CD14-positive monocyte (primary cell): ENCODE measurements around the gene ZFYVE21. TPM values are rescaled to one million over a fixed set of nuclear protein-coding genes. Genes with fewer than 3 reads are reported as not detected.
A peak's percentile ranks its signal among the peaks of the same experiment; 100 is the strongest.

Experiments
- DNase-seq, 3 donors: peaks; one replicate each; pipeline ENCODE4 v3.0.0-alpha.2; 2011 to 2022
- H2AFZ ChIP-seq: 2 replicates; pipeline ENCODE4 v1.6.0; 2012; ENCODE audit warnings: mild to moderate bottlenecking, low read depth, low read length, inconsistent platforms; ENCODE audit not compliant: insufficient read depth, poor library complexity, severe bottlenecking
- H3K27ac ChIP-seq, 2 donors: 1 replicate in 1 of 2; 2 replicates in 1 of 2; pipeline ENCODE4 v1.5.1; 2012 to 2013; ENCODE audit warnings: low read length in 2 of 2, control low read depth in 1 of 2, inconsistent platforms in 1 of 2, low read depth in 1 of 2, mild to moderate bottlenecking in 1 of 2
- H3K27me3 ChIP-seq, 2 donors: one replicate each; pipeline versions ENCODE4 v1.6.0 to v1.6.1; 2011 to 2013; ENCODE audit warnings: low read length in 2 of 2; ENCODE audit not compliant: control insufficient read depth in 2 of 2, insufficient read depth in 2 of 2
- H3K36me3 ChIP-seq, 2 donors: replicated peaks in 1 of 2; 1 replicate in 1 of 2; 2 replicates in 1 of 2; pipeline versions ENCODE4 v1.5.1 to v1.6.1; 2012 to 2013; ENCODE audit warnings: low read length in 2 of 2, control low read depth in 1 of 2, inconsistent platforms in 1 of 2, mild to moderate bottlenecking in 1 of 2; ENCODE audit not compliant: insufficient read depth in 2 of 2, control insufficient read depth in 1 of 2
- H3K4me1 ChIP-seq, 2 donors: 1 replicate in 1 of 2; 2 replicates in 1 of 2; pipeline versions ENCODE4 v1.5.1 to v1.6.1; 2012 to 2013; ENCODE audit warnings: low read length in 2 of 2, control low read depth in 1 of 2, inconsistent platforms in 1 of 2, mild to moderate bottlenecking in 1 of 2, moderate library complexity in 1 of 2; ENCODE audit not compliant: insufficient read depth in 2 of 2, control insufficient read depth in 1 of 2
- H3K4me2 ChIP-seq: replicated peaks from 2 replicates; pipeline ENCODE3; 2012; ENCODE audit warnings: low read length, moderate library complexity, mild to moderate bottlenecking; ENCODE audit not compliant: poor library complexity, severe bottlenecking; ENCODE audit errors: extremely low read depth
- H3K4me3 ChIP-seq, 3 experiments: fragments of 200-600 bp in 1 of 3; sonication (generic) in 1 of 3; replicated peaks in 1 of 3; 1 replicate in 2 of 3; 2 replicates in 1 of 3; pipeline ENCODE4 v1.5.1; 2011 to 2013; ENCODE audit warnings: low read length in 3 of 3, mild to moderate bottlenecking in 3 of 3, control low read depth in 2 of 3, low read depth in 2 of 3, inconsistent platforms in 1 of 3, moderate library complexity in 1 of 3
- H3K79me2 ChIP-seq: 2 replicates; pipeline ENCODE4 v1.6.0; 2012; ENCODE audit warnings: mild to moderate bottlenecking, control low read depth, inconsistent platforms, low read length, moderate library complexity; ENCODE audit not compliant: insufficient read depth
- H3K9ac ChIP-seq: 2 replicates; pipeline ENCODE4 v1.6.0; 2017; ENCODE audit warnings: low read length, mild to moderate bottlenecking; ENCODE audit not compliant: insufficient read depth, poor library complexity, severe bottlenecking
- H3K9me3 ChIP-seq, 2 donors: replicated peaks in 1 of 2; 1 replicate in 1 of 2; 2 replicates in 1 of 2; pipeline versions ENCODE4 v1.5.1 to v1.6.1; 2012 to 2013; ENCODE audit warnings: low read length in 2 of 2, control low read depth in 1 of 2; ENCODE audit not compliant: control insufficient read depth in 1 of 2, insufficient read depth in 1 of 2
- H4K20me1 ChIP-seq: 2 replicates; pipeline ENCODE4 v1.6.0; 2012; ENCODE audit warnings: mild to moderate bottlenecking, low read length, control low read depth, moderate library complexity; ENCODE audit not compliant: insufficient read depth
- H3K27ac Mint-ChIP-seq, 7 donors: one replicate each; pipeline ENCODE4 v1.8.0; 2020; ENCODE audit warnings: mild to moderate bottlenecking in 7 of 7, mixed read lengths in 7 of 7, moderate library complexity in 6 of 7, inconsistent platforms in 2 of 7
- H3K27me3 Mint-ChIP-seq, 3 donors: one replicate each; pipeline ENCODE4 v1.8.0; 2021 to 2022; ENCODE audit warnings: low read depth in 3 of 3, mild to moderate bottlenecking in 3 of 3, mixed read lengths in 3 of 3, moderate library complexity in 3 of 3, inconsistent platforms in 1 of 3
- H3K36me3 Mint-ChIP-seq, 2 donors: one replicate each; pipeline ENCODE4 v1.8.0; 2020; ENCODE audit warnings: mixed read lengths in 2 of 2, inconsistent platforms in 1 of 2, mild to moderate bottlenecking in 1 of 2
- H3K4me1 Mint-ChIP-seq: one replicate; pipeline ENCODE4 v1.8.0; 2020; ENCODE audit warnings: mild to moderate bottlenecking, mixed read lengths
- H3K4me3 Mint-ChIP-seq, 2 donors: one replicate each; pipeline ENCODE4 v1.8.0; 2020; ENCODE audit warnings: mild to moderate bottlenecking in 2 of 2, mixed read lengths in 2 of 2, moderate library complexity in 1 of 2
- H3K9me3 Mint-ChIP-seq, 7 donors: one replicate each; pipeline ENCODE4 v1.8.0; 2020 to 2022; ENCODE audit warnings: mixed read lengths in 7 of 7, mild to moderate bottlenecking in 6 of 7, moderate library complexity in 6 of 7, inconsistent platforms in 2 of 7
- WGBS: methylation state at CpG from one replicate; pipeline ENCODE4 v1.1.5; 2013; ENCODE audit warnings: missing lambda C conversion rate; ENCODE audit not compliant: insufficient coverage; 5-methylcytosine and 5-hydroxymethylcytosine counted together
- intact Hi-C, 2 donors: fragments of 100-400 bp; cut with micrococcal nuclease; formaldehyde crosslinking; loops; one replicate each; pipeline versions ENCODE4 v1.15.0 to v1.15.1; 2023
- polyA plus RNA-seq, 3 donors: library from polyadenylated mRNA; depleted of rRNA in 1 of 3; unstranded in 2 of 3; stranded (reverse) in 1 of 3; fragments of 300-500 nt in 2 of 3; fragments of >200 nt in 1 of 3; fragmentation: Illumina TruSeq in 2 of 3; gene quantifications; 1 replicate in 2 of 3; 2 replicates in 1 of 3; pipeline ENCODE4 v1.2.3, GENCODE V29; 2012 to 2021
- TF ChIP-seq, protein P1 (sequence below): fragments of 200-600 bp; IDR thresholded peaks from one replicate; pipeline ENCODE4 v1.8.0; 2022; ENCODE audit warnings: antibody characterized with exemption, mild to moderate bottlenecking

The ZFYVE21 gene
- polyA plus RNA-seq, 3 donors, result 22.1 to 36.5 (median 33.1) TPM

GRCh38 chr14:103707329-103708263, 8.0 kb upstream of the ZFYVE21 start:
- H3K27ac ChIP-seq, result no peak overlapping the region
- intact Hi-C loops, result no loop called here
- no peaks in the 10 kb centered on the region for H3K9me3 Mint-ChIP-seq

GRCh38 chr14:103708750-103709187, 6.8 kb upstream of the ZFYVE21 start:
- peak overlapping the region in 2 of 7 donors; percentile 23 to 45 for H3K27ac Mint-ChIP-seq
- Histone ChIP-seq H4K20me1 (peaks cover under 1% of the 10 kb centered on the region), H3K4me1 (peaks cover 0 to 4% of the 10 kb centered on the region in 2 donors), H3K4me2 (no peak overlapping the region), H3K79me2 (peaks cover 9% of the 10 kb centered on the region), H3K9ac (no peak overlapping the region), H3K27ac (no peak overlapping the region), H3K36me3 (peaks cover 17 to 38% of the 10 kb centered on the region in 2 donors), H2AFZ (no peak overlapping the region), H3K9me3 (no peaks in the 10 kb centered on the region), H3K27me3 (no peaks in the 10 kb centered on the region), H3K4me3 (no peak overlapping the region)
- no peaks in the 10 kb centered on the region for H3K9me3 Mint-ChIP-seq
- peaks cover 16% of the 10 kb centered on the region for H3K4me1 Mint-ChIP-seq
- H3K27me3 Mint-ChIP-seq, result peaks cover 0 to 2% (median 0%) of the 10 kb centered on the region in 3 donors
- WGBS, result 98% methylated on average over 18 of the region's 18 CpGs
- DNase-seq, result no peak
- intact Hi-C loops, result no loop called here
- TF ChIP-seq, protein P1, sequence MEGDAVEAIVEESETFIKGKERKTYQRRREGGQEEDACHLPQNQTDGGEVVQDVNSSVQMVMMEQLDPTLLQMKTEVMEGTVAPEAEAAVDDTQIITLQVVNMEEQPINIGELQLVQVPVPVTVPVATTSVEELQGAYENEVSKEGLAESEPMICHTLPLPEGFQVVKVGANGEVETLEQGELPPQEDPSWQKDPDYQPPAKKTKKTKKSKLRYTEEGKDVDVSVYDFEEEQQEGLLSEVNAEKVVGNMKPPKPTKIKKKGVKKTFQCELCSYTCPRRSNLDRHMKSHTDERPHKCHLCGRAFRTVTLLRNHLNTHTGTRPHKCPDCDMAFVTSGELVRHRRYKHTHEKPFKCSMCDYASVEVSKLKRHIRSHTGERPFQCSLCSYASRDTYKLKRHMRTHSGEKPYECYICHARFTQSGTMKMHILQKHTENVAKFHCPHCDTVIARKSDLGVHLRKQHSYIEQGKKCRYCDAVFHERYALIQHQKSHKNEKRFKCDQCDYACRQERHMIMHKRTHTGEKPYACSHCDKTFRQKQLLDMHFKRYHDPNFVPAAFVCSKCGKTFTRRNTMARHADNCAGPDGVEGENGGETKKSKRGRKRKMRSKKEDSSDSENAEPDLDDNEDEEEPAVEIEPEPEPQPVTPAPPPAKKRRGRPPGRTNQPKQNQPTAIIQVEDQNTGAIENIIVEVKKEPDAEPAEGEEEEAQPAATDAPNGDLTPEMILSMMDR, result no peak
- peaks cover 17 to 33% of the 10 kb centered on the region in 2 donors for H3K36me3 Mint-ChIP-seq
- H3K4me3 Mint-ChIP-seq, result no peak overlapping the region

More at GRCh38 chr14:103707329-103708263, 8.0 kb upstream of the ZFYVE21 start:
- H4K20me1 ChIP-seq, result peaks cover 8% of the 10 kb centered on the region
- peaks cover 25 to 50% of the 10 kb centered on the region in 2 donors for H3K36me3 ChIP-seq
- Mint-ChIP-seq H3K36me3 (peaks cover 25 to 45% of the 10 kb centered on the region in 2 donors), H3K27ac (peak overlapping the region in 1 of 7 donors; percentile 42), H3K4me1 (peaks cover 23% of the 10 kb centered on the region), H3K27me3 (peaks cover 0 to 3% (median 2%) of the 10 kb centered on the region in 3 donors), H3K4me3 (no peak overlapping the region)
- TF ChIP-seq, protein P1, result no peak
- no peak overlapping the region for H3K4me2 ChIP-seq
- H3K9me3 ChIP-seq, result no peaks in the 10 kb centered on the region
- no peak for DNase-seq
- no peak overlapping the region for H3K4me3 ChIP-seq
- no peak overlapping the region for H2AFZ ChIP-seq
- no peaks in the 10 kb centered on the region for H3K27me3 ChIP-seq
- H3K9ac ChIP-seq, result no peak overlapping the region
- H3K4me1 ChIP-seq, result peaks cover 5 to 9% of the 10 kb centered on the region in 2 donors
- H3K79me2 ChIP-seq, result no peaks in the 10 kb centered on the region
- WGBS, result 93% methylated on average over 29 of the region's 29 CpGs
